Colon (tissue), 2 donors: ENCODE results near the gene GK.
"Not testable (repeated sequence)": the region's sequence is repeated elsewhere in the genome, so short reads cannot be mapped to it uniquely, and the experiment has no call there.

Source experiments
- FAIRE-seq: peaks from 2 replicates; lab custom pipeline; 2012; peaks lifted over from hg19 to GRCh38; lab: Jason Lieb, UNC
- donor health status: control.
- donor health status: control.

Gene GK

DNA sequence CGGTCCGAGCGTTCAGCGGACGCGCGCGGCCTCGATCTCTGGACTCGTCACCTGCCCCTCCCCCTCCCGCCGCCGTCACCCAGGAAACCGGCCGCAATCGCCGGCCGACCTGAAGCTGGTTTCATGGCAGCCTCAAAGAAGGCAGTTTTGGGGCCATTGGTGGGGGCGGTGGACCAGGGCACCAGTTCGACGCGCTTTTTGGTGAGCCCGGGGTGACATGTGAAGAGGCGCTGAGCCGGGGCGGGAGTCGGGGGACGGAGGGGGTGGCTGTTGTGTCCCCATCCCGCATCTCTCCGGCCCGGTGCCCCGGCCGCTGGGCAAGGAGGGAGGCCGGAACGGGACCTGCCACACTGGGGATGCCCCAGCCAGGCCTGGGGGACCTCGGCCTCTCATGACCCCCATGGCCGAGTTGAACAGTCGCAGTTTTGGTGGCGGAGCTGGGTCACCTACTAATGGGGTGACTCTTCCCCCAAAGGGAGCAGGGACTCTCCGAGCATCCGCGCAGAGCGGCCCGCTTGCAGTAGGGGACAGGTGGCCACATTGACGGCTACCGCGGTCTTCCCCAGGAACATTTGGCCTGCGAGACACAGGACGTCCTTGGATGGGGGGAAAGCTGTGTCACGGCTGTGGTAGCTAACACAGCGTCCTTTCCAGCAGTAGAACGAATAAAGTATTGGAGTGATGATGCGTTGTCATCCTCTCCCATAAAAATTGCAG lies at the start of gene GK:
TSS of gene GK (plus strand) at position 9 of the 717 bp plus-strand sequence. CDS start at position 124, 115 bp downstream.
- no peak for FAIRE-seq

DNA sequence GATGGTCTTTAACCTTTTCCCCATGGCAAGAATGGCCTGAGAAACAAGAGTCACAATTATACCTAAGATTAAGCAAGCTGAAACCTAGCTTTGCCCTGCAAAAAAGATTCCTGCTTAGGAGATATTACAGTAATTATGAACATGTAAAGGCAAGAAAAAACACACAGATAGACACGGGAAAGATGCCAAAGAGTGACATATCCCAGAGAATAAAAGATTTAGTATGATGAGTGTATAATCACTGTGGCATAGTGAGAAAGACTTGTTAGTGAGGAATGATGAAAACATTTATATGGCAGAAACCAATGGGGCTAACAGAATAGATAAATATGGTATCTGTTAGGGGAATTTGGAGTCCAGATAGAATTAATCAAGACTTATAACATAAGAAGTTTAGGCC lies 46.1 kb upstream of the GK start:
- FAIRE-seq, result no peak

DNA sequence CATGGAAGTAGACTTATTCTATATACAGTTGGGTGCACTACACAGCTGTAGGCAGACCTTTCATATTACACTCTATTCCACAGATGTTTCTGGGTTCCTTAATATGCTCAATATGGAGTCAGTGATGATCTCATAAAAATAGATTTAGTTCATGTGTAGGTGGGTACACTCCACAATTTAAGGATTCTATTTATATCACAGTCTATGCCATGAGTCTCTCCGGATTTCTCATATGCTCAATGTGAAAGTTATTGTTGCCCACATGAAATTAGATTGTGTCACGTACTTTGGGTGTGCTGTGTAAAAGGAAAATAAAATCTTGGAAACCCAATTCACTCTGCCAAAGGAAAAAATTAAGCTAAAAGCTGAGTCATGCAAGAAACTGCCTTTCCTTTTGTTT lies 43.2 kb upstream of the GK start:
- FAIRE-seq, result peak; percentile 21

DNA sequence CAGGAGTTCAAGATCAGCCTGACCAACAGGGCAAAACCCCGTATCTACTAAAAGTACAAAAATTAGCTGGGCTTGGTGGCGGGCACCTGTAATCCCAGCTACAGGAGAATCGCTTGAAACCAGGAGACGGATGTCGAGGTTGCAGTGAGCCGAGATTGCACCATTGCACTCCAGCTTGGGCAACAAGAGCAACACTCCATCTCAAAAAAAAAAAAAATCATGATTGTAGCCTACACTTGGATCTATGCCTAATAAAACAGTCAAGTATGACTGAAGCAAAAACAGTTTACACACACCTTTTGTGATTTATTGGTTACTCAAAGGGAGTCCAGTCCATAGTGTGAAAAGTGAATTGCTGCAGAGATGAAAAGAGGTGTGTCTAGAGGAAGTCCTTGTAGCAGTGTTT lies 41.0 kb upstream of the GK start:
- peak; percentile 86 for FAIRE-seq

DNA sequence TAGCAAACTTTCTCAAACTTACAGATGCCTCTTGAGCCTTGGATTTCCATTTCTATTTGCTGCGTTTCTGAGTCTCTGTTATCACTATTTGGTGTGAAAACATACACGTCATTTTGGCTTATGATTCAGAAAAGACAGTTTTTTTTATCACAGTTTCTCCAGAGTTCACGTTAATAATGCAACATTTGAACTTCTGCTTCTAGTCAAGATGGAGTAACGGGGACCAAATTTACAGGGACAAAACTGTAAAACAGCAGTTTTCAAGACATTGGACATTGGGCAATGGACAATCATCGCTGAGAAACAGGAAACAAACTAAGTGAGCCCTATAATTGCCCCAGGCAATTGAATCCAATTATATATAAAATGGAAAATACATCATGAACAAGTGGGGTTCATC lies 39.5 kb upstream of the GK start:
- FAIRE-seq, result no peak

DNA sequence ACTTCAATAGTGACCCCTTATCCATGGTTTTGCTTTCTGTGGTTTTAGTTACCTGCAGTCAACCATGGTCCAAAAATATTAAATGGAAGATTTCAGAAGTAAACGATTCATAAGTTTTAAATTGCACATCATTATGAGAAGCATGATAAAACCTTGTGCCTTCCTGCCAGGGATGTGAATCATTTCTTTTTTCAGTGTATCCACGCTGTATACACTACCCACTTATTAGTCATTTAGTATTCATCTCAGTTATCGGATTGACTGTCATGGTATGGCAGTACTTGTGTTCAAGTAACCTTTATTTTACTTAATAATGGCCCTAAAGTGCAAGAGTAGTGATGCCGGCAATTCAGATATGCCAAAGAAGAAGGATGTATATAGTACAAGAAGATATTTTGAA lies 38.0 kb upstream of the GK start:
- no peak for FAIRE-seq

DNA sequence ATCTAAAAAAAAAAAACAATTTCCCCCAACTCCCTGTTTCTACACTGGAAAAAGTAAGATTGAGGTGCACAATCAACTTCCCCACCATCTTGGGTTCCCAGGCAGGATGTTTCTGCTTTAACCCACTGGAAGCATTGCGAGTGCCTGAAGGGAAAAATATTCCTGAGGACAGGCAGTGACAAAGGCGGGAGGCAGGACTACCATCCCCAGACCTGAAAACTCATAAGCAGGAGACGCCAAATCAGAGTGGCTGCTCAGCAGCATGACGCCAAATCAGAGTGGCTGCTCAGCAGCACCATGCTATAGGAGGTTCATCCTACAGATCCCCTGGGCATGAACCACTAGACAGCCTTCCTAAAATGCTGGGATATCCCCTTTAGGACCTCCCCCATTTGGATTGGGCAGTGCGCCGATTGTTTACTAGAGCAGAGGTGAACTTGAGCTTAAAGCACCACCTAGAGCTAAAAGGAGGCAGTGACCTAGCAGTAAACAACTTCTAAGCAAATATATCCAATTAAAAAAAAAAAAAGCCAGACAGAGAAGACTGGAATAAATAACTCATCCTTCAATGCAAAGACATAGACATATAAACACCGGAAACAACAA lies 35.0 kb upstream of the GK start:
- peak; percentile 92 for FAIRE-seq

DNA sequence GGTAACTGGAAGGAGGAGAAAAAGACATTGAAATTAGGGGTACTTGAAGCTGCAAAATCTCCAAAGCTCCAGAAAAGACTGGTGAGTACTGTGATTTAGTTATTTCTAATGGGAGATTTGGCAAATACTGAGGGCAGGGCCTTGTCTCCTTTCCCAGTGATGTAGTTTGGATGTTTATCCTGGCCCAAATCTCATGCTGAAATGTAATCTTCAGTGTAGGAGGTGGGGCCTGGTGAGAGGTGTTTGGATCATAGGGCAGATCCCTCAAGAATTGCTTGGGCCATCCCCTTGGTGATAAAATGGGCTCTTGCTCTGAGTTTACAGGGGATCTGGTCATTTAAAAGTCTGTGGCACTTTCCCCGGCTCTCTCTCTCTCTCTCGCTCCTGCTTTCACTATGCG lies 33.1 kb upstream of the GK start:
- FAIRE-seq, result no peak

DNA sequence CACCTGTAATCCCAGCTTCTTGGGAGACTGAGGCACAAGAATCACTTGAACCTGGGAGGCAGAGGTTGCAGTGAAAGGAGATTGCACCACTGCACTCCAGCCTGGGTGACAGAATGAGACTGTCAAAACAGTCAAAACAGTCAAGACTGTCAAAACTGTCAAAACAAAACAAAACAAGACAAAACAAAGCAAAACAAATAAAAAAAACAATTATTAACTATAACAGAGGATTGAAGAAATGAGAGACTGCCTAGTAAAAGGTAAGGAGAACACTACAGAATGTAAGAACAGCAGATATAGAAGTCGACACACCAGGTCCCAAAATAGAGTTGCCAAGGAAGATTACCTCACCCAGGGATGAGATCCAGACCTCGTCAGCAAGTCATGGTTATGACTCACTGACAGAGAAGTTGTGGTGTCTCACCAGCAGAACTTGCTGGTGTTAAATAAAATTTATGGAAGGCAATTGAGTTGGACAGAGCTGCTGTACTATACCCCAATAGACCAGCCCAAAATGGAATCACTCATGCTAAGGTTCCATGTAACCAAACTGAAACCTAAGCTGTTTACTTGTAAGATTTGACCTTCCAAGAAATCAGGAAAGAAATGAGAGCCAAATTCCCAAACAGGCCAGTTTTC lies 32.1 kb upstream of the GK start:
- FAIRE-seq, result no peak

DNA sequence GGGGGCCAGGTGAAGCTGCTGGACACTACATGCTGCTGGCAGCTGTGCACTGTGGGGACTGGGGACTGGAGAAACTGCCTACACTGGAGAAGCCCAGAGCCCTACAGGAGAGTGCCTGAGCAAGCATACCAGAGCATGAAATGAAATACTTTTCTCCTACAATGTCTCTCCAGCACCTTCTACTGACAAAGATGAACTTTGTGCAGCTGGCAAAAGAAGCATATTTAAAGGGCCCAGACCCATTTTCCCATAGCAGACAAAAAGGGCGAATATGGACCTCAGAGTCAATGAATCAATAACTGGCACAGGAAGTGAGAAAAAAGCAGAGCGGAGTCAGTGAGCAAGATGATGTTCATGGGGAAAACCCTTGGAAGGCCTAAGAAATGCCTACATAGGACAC lies 30.9 kb upstream of the GK start:
- no peak for FAIRE-seq

DNA sequence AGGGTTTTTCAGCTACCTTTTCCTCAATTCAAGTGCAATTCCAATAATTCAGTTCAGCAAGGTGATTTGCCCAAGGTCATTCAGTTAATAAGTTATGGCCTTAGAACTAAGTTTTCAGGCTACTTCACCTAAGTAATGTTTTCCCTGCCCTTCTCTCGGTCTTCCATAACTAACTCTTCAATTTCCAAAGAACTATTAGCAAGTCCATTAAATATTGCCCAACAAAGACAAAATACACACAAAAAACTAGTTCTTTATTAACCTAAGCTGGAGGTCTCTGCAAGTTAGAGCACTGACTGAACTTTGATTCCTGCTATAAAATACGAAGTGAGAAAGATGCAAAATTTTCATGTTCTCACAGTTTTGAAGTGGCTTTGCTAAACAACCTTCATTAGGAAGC lies 26.8 kb upstream of the GK start:
- no peak for FAIRE-seq

DNA sequence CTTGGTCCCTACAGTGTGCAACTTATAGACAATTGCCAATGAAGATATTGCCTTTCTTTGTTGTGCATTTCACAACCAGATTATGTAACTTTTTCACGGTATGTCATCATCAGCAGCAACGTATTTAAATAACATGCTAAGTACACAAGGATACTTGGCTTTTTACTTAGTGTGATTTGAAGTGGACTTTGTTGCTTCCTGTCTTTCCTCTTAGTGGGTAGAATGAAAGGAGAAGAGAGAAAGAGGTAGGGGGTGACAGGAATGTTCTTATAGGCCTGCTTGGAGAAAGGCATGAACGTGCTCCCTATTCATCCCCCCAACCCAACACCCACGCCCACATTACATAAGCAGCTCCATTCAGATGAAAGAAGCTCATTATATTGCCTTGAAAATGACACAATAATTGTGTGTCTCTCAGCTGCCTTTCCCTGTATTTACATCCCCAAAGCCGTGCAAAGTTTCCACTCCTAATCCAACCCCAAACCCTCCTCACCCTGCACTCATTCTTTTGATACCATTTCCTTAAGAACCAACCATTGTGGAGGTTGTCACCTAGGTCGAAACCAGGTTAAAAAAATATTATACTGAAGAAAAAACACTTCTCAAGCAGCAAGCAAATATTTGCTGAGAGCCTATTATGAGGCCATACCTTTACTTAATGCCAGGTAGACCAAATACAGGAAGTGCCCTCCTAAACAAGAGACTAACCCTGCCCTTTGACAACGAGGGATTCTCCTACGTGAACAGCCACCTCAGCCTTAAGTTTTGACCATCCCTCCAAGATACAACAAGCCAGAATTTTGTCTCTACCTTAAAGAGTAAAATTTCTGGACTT lies 25.2 kb upstream of the GK start:
- FAIRE-seq, result no peak

DNA sequence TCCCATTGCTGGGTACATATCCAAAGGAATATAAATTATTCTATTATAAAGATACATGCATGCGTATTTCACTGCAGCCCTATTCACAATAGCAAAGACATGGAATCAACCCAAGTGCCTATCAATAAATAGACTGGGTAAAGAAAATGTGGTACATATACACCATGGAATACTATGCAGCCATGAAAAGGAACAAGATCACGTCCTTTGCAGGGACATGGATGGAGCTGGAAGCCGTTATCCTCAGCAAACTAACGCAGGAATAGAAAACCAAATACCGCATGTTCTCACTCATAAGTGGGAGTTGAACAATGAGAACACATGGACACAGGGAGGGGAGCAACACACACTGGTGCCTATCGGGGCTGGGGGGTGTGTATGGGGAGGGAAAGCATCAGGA lies 19.2 kb upstream of the GK start:
- not testable (repeated sequence) for FAIRE-seq

DNA sequence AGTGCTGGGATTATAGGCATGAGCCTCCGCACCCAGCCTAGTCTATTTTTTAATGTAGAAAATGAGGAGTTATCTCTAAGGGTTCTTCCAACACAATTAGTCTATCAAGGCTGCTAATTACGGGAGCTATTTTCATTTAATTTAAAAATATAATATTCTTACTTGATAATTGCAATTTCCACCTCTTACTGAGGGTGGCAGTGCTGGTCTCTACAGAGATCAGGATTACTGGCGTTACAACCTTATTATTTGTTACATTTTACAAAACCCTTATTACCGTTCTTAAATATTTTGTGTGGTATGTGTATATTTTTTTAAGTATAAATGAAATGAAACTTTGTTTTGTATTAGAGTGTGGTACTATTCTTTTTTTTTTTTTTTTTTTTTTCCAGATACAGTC lies 17.6 kb upstream of the GK start:
- peak; percentile 36 for FAIRE-seq

DNA sequence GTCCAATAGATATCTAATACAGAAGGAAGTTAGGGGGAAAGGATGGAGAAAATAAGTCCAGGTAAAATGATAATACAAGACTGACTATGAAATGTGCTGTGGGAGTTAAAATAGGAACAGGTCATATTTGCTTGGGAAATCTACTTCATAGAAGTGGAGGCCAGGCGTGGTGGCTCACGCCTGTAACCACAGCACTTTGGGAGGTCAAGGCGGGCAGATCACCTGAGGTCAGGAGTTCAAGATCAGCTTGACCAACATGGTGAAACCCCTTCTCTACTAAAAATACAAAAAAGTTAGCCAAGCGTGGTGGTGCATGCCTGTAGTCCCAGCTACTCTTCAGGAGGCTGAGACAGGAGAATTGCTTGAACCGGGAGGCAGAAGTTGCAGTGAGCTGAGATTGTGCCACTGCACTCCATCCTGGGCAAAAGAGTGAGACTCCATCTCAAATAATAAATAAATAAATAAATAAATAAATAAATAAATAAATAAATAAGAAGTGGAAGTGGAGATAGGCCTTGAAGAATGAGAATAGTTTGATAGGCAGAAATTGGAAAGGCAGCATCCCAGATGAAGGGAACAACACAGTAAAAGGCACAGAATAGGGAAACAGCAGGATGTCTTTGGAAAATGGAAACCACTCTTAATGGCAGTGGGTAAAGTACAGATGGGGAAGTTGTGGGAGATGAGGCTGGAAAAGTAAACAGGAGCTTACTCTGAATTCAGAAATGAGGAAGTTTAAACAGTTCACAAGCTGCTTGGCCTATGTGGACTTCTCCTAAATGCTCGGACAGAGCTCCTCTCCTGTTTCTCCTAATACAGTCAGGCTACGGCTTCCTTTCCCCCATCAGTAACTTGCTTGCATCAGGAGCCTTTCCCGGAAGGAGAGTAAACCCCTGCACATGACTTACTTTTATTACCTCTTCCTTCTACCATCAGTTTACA lies 15.1 kb upstream of the GK start:
- FAIRE-seq, result no peak

DNA sequence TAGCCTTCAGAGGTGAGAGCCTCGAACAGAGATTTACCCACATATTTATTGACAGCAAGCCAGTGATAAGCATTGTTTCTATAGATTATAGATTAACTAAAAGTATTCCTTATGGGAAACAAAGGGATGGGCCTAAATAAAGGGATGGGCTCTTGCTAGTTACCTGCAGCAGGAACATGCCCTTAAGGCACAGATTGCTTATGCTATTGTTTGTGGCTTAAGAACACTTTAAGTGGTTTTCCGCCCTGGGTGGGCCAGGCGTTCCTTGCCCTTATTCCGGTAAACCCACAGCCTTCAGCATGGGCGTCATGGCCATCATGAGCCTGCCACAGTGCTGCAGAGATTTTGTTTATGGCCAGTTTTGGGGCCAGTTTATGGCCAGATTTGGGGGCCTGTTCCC lies 13.5 kb upstream of the GK start:
- not testable (repeated sequence) for FAIRE-seq

DNA sequence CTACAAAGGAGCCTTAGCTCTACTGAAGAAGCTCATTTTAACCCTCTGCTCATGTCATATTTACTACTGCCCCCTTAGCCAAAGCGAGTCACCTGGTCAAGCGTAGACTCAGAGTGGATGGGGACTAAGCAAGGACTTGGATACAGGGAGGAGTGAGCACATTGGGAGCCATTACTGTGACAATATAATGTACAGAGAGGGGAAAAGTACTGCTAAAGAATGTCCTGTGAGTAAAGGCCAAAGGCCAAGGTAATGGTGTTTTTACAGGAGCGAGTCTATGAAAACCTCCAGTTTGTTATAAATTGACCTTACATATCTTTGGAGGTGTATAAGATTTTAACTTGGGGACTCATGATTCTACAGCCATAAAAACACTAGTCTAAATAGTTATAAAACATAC lies 10.6 kb upstream of the GK start:
- no peak for FAIRE-seq

DNA sequence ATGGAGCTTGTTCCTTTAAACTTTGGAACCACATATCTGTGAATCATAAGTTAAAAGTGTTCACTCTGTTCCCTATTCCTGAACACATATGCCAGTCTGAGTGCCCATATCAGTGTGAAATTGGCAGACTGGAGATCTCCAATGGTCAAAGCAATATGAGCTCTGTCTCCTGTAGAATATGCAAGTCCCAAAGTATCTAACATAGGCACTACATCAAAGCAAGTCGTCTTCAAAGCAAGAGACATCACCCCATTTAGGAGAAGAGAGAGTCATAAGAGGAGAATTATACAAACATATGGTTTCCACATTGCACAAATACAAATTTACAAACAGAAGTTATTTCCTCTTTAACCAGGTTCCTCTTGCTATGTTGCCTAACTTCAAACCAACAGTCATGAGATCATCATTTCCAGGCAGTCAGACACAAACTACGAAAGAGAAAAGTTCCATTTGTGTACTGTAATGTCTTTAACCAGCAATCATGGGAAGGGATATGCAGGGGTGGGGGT lies 9.9 kb upstream of the GK start:
- FAIRE-seq, result no peak

DNA sequence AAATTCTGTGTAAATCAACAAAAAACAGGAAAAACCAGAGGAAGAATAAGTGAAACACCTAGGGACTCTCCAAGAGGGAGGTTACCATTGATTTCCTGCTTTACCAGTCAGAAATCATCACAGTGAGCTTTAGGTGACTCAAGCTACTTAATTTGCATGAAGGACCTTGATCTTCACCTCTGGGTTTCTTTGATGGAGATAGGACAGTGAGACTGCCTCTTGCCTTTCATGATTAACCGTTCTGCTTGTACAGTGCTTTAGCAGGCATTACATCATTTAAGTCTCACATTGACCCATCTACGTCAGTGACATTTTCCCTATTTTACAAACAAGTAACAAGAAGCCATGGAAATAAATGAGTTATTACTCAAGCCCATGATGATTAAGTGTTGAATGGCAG lies 3.4 kb upstream of the GK start:
- FAIRE-seq, result no peak

DNA sequence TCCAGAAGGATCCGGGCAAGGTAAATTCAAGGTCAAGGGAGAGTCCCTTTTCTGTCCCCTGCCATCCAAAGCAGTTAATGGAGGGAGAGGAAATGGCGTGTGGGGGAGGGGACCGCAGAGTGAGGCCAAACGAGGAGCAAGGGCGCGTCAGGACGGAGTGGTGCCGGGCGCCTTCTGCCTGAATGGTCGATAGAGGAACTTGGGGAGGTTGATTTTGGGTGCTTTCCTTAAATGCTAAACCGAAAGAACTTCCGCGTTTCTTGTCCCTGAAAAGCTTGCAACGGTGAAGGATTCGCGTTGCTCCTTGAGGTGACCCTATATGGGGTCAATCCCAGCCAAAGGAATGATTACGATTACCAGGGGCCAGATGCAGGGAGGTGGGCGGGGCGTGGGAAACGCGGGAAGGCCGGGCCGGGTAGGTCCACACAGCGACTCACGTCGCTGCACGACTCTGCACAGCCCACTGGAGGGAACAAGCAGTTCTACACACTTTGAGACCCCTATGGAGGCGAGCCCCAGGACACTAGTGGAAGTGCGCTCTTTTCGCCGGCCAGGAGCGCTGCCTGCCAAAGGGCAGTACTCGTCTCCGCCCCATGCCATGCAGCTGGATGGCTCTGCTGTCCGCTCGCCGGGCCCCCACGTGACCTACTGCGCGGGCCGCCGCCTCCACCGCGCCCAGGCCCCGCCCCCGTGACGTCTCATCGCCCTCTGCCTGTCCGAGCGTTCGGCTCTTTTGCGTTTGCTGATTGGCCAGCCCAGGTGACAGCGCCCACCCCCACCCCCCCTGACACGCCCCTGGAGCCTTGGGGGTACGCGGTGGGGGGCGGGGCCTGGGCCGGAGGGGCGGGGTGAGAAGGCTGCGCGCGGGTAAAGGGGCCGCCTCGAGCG lies 452 bp upstream of the GK start:
- no peak for FAIRE-seq
